Liver (tissue), 9 donors: ENCODE measurements around the gene GPR15LG. TPM values are rescaled to one million over a fixed set of nuclear protein-coding genes. Genes with fewer than 3 reads are reported as not detected.
"Not testable (repeated sequence)": the region's sequence is repeated elsewhere in the genome, so short reads cannot be mapped to it uniquely, and the experiment has no call there.

Experiments
- DNase-seq: peaks from one replicate; pipeline ENCODE4 v3.0.0-alpha.2; 2017; ENCODE audit warnings: low spot score
- H3K27ac ChIP-seq, 2 donors: one replicate each; pipeline ENCODE4 v1.7.0; 2013; ENCODE audit warnings: inconsistent platforms in 2 of 2, low read length in 2 of 2, control low read depth in 1 of 2, low read depth in 1 of 2, mild to moderate bottlenecking in 1 of 2
- H3K27me3 ChIP-seq, 4 donors: one replicate each; pipeline versions ENCODE4 v1.6.1 to v1.7.0; 2013; ENCODE audit warnings: low read length in 3 of 4, inconsistent platforms in 1 of 4, mild to moderate bottlenecking in 1 of 4, moderate library complexity in 1 of 4; ENCODE audit not compliant: control insufficient read depth in 4 of 4, insufficient read depth in 4 of 4
- H3K36me3 ChIP-seq, 4 donors: one replicate each; pipeline versions ENCODE4 v1.6.1 to v1.7.0; 2013; ENCODE audit warnings: low read length in 3 of 4, mild to moderate bottlenecking in 3 of 4, low read depth in 1 of 4, moderate library complexity in 1 of 4; ENCODE audit not compliant: control insufficient read depth in 4 of 4, insufficient read depth in 3 of 4
- H3K4me1 ChIP-seq, 4 donors: one replicate each; pipeline versions ENCODE4 v1.6.1 to v1.7.0; 2013; ENCODE audit warnings: low read length in 3 of 4, mild to moderate bottlenecking in 3 of 4, moderate library complexity in 1 of 4; ENCODE audit not compliant: control insufficient read depth in 4 of 4, insufficient read depth in 4 of 4
- H3K4me3 ChIP-seq, 3 donors: one replicate each; pipeline versions ENCODE4 v1.6.1 to v1.7.0; 2013; ENCODE audit warnings: low read length in 3 of 3, control low read depth in 1 of 3, low read depth in 1 of 3, mild to moderate bottlenecking in 1 of 3
- H3K9ac ChIP-seq, 2 donors: one replicate each; pipeline ENCODE4 v1.7.0; 2013; ENCODE audit warnings: low read length in 2 of 2, mild to moderate bottlenecking in 2 of 2, moderate library complexity in 2 of 2, control low read depth in 1 of 2, low read depth in 1 of 2
- H3K9me3 ChIP-seq, 4 donors: one replicate each; pipeline versions ENCODE4 v1.6.1 to v1.7.0; 2013; ENCODE audit warnings: low read length in 3 of 4; ENCODE audit not compliant: control insufficient read depth in 4 of 4
- CTCF ChIP-seq: fragments of 150-350 bp; IDR thresholded peaks from 2 replicates; pipeline ENCODE4 v1.5.1; 2017; ENCODE audit warnings: improper control_type of control experiment, low read depth, low read length; ENCODE audit not compliant: missing input control
- EGR1 ChIP-seq, 2 donors: IDR thresholded peaks; 2 replicates each; pipeline ENCODE4 v1.6.1; 2016 to 2018; ENCODE audit warnings: antibody characterized with exemption in 2 of 2, low read depth in 2 of 2
- FOXA1 ChIP-seq: IDR thresholded peaks from 2 replicates; pipeline ENCODE4 v1.6.1; 2016; ENCODE audit warnings: antibody characterized with exemption
- FOXA2 ChIP-seq: IDR thresholded peaks from 2 replicates; pipeline ENCODE4 v1.6.1; 2016; ENCODE audit warnings: antibody characterized with exemption
- HNF4G ChIP-seq: IDR thresholded peaks from 2 replicates; pipeline ENCODE4 v1.6.1; 2016; ENCODE audit warnings: antibody characterized with exemption
- JUND ChIP-seq, 2 donors: IDR thresholded peaks; 2 replicates each; pipeline ENCODE4 v1.6.1; 2016; ENCODE audit warnings: antibody characterized with exemption in 2 of 2
- MAX ChIP-seq: IDR thresholded peaks from 2 replicates; pipeline ENCODE4 v1.6.1; 2016; ENCODE audit warnings: antibody characterized with exemption
- RXRA ChIP-seq, 2 donors: IDR thresholded peaks; 2 replicates each; pipeline ENCODE4 v1.6.1; 2017 to 2018; ENCODE audit warnings: antibody characterized with exemption in 2 of 2, mild to moderate bottlenecking in 1 of 2
- SP1 ChIP-seq: IDR thresholded peaks from 2 replicates; pipeline ENCODE4 v1.6.1; 2018; ENCODE audit warnings: antibody characterized with exemption, mild to moderate bottlenecking
- TAF1 ChIP-seq: conservative IDR thresholded peaks from 2 replicates; pipeline ENCODE4 v1.6.1; 2016; ENCODE audit warnings: antibody characterized with exemption, mild to moderate bottlenecking
- YY1 ChIP-seq: IDR thresholded peaks from 2 replicates; pipeline ENCODE4 v1.6.1; 2016; ENCODE audit warnings: antibody characterized with exemption, mild to moderate bottlenecking
- WGBS: extraction: QIAGEN DNeasy Blood & Tissue Kit; methylation state at CpG from one replicate; pipeline ENCODE4 v1.1.7; 2013; 5-methylcytosine and 5-hydroxymethylcytosine counted together
- polyA plus RNA-seq, 2 donors: library from polyadenylated mRNA; stranded (reverse) in 1 of 2; unstranded in 1 of 2; fragments of 200-250 nt in 1 of 2; fragments of >200 nt in 1 of 2; fragmentation: Nextera tagmentation in 1 of 2; extraction: Ambion mirVana in 1 of 2; gene quantifications; one replicate each; pipeline versions ENCODE4 v1.2.1 to v1.2.3, GENCODE V29; 2013 to 2015
- total RNA-seq, 2 donors: library from RNA; depleted of rRNA; stranded (reverse); fragments of >200 nt; gene quantifications; one replicate each; pipeline ENCODE4 v1.2.3, GENCODE V29; 2014
- TF ChIP-seq, protein P1 (sequence below): IDR thresholded peaks from 2 replicates; pipeline ENCODE4 v1.6.1; 2016; ENCODE audit warnings: antibody characterized with exemption
- TF ChIP-seq, protein P2 (sequence below): IDR thresholded peaks from 2 replicates; pipeline ENCODE4 v1.6.1; 2016; ENCODE audit warnings: antibody characterized with exemption, mild to moderate bottlenecking
- donor health status: healthy.
- donor health status: healthy.
- donor health status: healthy.
- donor health status: healthy.
- donor health status: healthy.

GPR15LG gene
- total RNA-seq (not detected), polyA plus RNA-seq (not detected)

DNA sequence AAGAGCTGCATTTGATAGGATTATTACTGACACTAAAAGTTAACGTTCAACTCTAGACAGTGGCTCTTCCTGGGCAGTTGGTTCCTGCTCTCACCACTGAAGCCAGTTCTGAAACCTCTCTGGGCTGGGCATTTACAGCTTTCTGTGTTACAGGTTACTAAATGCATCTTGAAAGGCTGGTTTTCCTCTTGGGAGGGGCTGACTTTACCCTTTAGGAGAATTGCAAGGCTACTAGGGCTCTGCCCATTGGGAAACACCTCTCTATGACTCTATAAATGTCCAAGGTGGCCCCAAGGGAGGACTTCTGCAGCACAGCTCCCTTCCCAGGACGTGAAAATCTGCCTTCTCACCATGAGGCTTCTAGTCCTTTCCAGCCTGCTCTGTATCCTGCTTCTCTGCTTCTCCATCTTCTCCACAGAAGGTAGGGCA is at the start of gene GPR15LG:
GPR15LG (plus strand) TSS at position 301 of the 429 bp plus-strand sequence; CDS start at position 352, 51 bp downstream.
- H3K27me3 ChIP-seq: no peaks in the 10 kb centered on the region
- WGBS: 68% methylated on average over 2 of the region's 2 CpGs
- TF ChIP-seq, protein P1, sequence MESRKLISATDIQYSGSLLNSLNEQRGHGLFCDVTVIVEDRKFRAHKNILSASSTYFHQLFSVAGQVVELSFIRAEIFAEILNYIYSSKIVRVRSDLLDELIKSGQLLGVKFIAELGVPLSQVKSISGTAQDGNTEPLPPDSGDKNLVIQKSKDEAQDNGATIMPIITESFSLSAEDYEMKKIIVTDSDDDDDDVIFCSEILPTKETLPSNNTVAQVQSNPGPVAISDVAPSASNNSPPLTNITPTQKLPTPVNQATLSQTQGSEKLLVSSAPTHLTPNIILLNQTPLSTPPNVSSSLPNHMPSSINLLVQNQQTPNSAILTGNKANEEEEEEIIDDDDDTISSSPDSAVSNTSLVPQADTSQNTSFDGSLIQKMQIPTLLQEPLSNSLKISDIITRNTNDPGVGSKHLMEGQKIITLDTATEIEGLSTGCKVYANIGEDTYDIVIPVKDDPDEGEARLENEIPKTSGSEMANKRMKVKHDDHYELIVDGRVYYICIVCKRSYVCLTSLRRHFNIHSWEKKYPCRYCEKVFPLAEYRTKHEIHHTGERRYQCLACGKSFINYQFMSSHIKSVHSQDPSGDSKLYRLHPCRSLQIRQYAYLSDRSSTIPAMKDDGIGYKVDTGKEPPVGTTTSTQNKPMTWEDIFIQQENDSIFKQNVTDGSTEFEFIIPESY: no peak
- no peak for TF ChIP-seq TAF1
- TF ChIP-seq FOXA2: no peak
- TF ChIP-seq FOXA1: no peak
- TF ChIP-seq EGR1 (IDR thresholded peaks at IDR 0.05; ENCODE audit: low read depth in 2 of 2): no peak
- TF ChIP-seq RXRA (IDR thresholded peaks at IDR 0.05): no peak
- TF ChIP-seq, protein P2, sequence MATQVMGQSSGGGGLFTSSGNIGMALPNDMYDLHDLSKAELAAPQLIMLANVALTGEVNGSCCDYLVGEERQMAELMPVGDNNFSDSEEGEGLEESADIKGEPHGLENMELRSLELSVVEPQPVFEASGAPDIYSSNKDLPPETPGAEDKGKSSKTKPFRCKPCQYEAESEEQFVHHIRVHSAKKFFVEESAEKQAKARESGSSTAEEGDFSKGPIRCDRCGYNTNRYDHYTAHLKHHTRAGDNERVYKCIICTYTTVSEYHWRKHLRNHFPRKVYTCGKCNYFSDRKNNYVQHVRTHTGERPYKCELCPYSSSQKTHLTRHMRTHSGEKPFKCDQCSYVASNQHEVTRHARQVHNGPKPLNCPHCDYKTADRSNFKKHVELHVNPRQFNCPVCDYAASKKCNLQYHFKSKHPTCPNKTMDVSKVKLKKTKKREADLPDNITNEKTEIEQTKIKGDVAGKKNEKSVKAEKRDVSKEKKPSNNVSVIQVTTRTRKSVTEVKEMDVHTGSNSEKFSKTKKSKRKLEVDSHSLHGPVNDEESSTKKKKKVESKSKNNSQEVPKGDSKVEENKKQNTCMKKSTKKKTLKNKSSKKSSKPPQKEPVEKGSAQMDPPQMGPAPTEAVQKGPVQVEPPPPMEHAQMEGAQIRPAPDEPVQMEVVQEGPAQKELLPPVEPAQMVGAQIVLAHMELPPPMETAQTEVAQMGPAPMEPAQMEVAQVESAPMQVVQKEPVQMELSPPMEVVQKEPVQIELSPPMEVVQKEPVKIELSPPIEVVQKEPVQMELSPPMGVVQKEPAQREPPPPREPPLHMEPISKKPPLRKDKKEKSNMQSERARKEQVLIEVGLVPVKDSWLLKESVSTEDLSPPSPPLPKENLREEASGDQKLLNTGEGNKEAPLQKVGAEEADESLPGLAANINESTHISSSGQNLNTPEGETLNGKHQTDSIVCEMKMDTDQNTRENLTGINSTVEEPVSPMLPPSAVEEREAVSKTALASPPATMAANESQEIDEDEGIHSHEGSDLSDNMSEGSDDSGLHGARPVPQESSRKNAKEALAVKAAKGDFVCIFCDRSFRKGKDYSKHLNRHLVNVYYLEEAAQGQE: no peak
- no peak for TF ChIP-seq CTCF
- no peak for TF ChIP-seq HNF4G
- TF ChIP-seq MAX: no peak
- no peak for TF ChIP-seq SP1
- TF ChIP-seq JUND (IDR thresholded peaks at IDR 0.05): no peak
- TF ChIP-seq YY1: no peak
- H3K27ac ChIP-seq: no peak within 1 kb of the TSS
- no peak within 1 kb of the TSS for H3K4me3 ChIP-seq
- H3K9ac ChIP-seq: no peak within 1 kb of the TSS
- H3K4me1 ChIP-seq: no peaks in the 10 kb centered on the region
- H3K36me3 ChIP-seq: no peaks in the 10 kb centered on the region
- H3K9me3 ChIP-seq: no peaks in the 10 kb centered on the region
- DNase-seq: no peak

GRCh38 chr10:84125910-84126784 is 47.5 kb upstream of the GPR15LG start:
- H3K9me3 ChIP-seq, H3K4me3 ChIP-seq, H3K36me3 ChIP-seq, DNase-seq, H3K9ac ChIP-seq, H3K27ac ChIP-seq, H3K27me3 ChIP-seq, H3K4me1 ChIP-seq: not testable (repeated sequence)
- WGBS: 74% methylated on average over 10 of the region's 10 CpGs
